HG03280 (cell line): ENCODE measurements around the gene TKT.

ENCODE experiments used
- ATAC-seq: cut with Tn5 transposase; IDR thresholded peaks from one replicate; pipeline ENCODE4 v1.9.1; 2021; ENCODE audit warnings: mild to moderate bottlenecking, moderate library complexity; ENCODE audit not compliant: unreplicated experiment

TKT gene

GRCh38 chr3:53240989-53241972 lies 14.5 kb downstream of the TKT start:
- no peak for ATAC-seq

DNA sequence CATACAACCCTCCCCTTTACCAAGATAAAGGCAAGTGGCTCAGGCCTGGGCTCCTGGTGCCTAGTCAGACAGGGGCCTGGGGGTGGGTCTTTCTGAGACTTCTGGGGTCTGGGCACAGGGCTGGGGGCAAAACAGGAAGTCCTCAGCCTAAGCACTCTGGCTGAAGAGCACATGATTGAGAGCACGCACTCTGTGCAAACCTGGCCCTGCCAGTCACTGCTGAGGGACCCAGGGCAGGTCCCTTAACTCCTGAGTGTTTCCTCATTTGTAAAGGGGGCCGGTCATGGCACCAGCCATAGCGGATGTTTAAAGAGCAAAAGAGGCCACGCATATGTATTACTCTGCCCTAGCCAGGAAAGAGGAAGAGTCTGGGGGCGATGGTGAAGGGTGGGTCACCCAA lies 16.0 kb downstream of the TKT start:
- no peak for ATAC-seq

- no peak for ATAC-seq
These were observed 16.9 kb downstream of the TKT start for GRCh38 chr3:53238886-53239285.

DNA sequence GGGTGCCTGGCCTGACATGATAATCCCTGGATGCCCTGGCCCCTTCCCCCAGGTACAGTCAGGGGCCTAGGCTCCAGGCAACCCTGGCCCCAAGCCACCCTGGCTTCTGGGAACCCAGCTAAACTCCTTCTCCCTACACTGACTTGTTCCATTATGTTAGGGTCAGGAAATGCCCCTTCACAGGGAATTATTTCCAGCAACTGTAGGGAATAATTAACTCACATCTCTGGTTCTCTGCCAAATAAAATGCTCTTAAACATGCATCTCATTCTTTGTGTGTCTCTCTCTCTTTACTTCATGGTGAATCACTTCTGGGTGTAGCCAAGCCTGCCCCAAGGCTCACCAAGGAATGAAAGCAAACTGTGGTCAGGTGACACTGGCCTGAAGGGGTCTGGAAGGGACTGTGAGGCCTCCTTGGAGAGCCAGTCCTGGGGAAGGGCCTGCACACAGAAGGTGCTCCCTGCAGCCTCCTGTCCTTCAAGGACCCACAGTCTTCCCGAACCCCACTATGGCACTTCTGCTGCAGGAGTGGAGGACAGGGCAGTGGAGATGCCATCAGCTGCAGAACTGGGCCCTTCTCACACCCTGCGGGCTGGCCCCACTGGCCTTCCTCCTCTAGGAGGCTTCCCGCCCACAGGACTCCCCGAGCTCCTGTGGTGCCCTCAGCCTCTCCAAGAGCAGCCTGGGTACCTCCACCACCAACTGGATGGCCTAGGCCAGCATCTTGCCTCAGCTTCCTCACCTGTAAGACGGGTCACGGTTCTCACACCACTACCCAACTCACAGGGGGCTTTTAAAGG lies 17.6 kb downstream of the TKT start:
- no peak for ATAC-seq

DNA sequence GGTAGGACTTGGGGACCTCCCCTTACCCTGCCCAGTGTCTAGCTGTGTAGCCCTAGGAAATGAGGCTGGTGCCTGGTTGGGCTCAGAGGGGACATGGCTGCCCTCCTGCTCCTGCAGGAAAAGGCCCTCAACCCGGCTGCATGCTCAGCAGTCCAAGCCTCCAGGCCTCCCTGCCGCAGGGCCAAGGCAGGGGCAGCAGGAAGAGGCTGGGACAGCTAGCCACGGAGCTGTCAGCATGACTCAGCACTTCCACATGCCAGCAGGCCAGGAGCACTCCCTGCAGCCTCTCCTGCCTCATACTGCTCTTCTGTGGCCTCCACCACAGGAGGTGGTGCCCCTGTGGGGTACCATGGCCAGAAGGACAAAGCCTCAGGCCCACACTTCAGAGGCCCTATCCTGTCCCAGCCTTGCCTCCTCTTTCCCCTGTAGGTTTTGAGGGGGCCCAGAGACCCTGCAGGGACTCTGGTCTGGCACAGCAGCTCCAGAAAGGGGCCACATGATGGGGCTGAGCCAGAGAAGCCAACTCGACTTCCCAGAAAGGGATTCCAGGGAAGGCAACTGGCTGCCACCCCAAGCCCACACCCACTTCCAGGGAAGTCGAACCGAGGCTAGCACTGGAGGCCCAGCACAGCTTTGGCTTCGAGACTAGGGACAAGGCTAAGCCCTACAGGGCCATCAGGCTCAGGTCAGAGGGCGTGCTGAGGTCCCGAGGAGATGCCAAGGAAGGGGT lies 19.5 kb downstream of the TKT start:
- ATAC-seq: no peak

- no peak for ATAC-seq
These were observed 20.3 kb downstream of the TKT start for GRCh38 chr3:53235545-53235944.

DNA sequence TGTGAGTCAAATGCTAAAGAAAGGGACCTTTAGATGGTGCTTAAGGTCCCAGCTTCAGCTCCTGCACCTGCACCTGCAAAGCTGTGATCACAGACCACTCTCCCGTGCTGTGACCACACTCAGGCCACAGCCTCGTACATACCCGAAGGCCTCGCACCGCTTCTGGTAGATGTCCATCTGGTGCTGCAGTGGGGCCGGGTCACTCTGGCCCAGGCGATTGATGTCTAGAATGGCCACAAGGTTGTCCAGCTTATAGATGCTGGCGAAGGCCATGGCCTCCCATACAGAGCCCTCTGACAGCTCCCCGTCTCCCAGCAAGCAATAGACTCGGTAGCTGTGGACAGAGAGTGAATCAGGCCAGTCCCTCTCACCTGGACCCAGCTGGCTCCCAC lies 21.0 kb downstream of the TKT start:
- ATAC-seq: no peak

DNA sequence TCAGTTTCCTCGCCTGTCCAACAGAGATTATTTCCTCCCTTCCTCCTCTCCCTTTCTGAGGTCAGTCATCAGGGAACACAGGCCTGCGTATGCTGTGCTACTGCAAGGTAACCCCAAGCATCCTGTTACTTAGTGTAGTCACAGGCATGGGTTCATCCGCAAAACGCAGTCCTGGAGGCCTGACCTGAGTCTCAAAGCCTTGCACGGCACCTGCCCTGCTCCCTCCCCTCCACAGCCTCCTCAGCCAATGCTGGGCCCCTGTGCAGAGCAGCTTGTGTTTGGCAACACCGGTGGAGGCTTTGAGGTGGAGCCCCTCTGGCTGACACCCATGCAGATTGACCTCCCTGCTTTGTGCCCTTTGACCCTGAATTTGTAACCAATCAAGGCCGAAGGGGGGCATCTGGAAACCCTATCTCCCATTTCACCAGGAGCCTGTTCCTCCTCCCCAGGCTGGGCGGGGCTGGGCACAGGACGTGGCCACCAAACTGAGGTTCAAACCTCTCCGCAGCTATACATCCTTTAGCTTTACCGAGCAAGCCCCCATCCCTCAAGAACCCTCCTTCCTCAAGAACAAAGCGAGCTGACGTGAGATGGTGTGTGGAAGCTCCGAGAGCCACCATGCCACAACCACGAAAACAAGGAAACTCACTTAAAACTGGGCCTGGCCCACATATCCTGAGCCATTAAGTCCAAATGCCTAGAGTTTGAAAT lies 21.5 kb downstream of the TKT start:
- no peak for ATAC-seq

GRCh38 chr3:53232641-53233377 lies 23.0 kb downstream of the TKT start:
- no peak for ATAC-seq

DNA sequence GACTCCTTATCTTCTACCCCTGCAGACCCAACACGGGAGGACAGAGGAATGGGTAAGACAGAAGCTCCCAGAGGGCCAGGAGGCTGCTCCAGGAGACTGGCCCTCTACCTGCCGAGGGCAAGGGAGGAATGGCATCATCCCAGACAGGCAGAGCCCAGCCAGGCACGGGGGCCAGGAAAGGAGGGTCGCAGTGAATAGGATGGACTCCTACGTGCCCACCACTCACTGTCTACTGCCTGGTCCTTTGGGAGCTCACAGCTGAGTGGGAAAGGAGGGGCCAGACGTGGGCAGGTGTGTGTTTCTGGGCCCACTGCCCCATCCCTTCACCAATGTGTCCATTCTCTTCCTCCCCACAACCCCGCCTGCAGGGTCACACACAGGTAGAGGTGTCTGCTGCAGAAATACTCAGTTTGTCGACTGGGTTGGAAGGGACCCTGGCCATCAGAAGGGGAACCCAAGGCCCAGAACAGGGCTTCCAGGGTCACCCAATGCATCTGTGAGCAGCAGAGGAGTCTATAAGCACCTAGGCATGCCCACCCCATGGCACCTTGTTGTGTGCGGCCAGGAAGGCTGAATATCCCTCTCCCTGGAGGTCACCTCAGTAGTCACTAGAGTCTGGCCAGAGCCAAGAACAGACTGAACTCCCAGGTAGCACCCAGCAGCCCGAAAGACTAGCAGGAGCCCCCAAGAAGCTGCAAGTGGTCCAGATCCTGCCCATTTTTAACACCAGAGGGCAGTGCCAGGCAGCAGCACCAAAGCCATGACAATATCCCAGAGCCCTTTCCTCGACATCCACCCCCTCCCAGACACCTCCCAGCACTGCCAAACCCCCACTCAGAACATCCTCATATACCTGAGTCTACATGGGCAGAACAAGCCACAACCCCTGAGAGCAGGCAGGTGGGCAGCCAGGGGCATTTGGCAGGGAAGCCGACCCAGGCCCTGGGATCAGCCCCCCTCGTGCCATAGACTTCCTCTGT lies 24.0 kb downstream of the TKT start:
- no peak for ATAC-seq

GRCh38 chr3:53230789-53231188 lies 25.0 kb downstream of the TKT start:
- ATAC-seq: no peak

- ATAC-seq: no peak
These were observed 25.7 kb downstream of the TKT start for GRCh38 chr3:53230041-53230621.

DNA sequence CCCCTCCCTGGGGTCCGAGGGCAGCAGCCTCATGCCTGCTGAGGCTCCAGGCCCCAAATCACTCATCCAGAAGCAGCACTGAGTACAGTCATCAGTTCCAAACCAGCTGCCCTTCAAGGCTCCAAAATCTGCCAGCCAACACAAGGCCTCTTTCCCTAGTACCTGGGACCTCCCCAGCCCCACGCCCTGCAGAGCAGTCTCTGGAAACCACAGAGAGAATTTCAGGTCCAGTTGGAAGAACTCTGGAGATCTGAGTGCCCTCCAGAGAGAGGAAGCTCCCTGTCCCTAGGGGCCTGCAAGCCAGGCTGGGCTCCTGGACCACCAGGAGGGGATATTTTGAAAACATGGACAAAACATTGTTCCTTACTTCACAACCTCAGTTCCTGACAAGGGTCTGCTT lies 26.2 kb downstream of the TKT start:
- ATAC-seq: no peak

DNA sequence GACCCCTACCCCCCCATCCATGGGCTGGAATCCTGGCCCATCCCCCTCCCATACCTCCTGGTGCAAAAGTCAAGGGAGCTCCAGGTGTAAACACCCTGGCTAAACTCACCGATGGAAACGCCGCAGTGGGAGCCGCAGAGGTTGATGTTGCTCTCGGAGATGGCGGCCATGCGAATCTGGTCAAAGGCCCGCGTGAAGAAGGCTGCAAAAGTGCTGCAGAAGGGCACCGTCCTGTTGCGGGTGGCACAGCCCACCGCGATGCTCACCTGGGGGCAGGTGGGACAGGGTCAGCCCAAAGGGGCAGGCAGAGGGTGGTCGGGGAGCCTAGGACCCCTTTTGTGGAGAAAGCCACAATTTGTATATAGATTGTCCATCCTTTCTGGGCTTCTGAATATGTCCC lies 26.7 kb downstream of the TKT start:
- ATAC-seq: no peak

GRCh38 chr3:53227993-53228885 lies 27.6 kb downstream of the TKT start:
- ATAC-seq: no peak

GRCh38 chr3:53226841-53227407 lies 28.9 kb downstream of the TKT start:
- no peak for ATAC-seq
